Measurements from ENCODE around the gene MME.

The MME gene

DNA sequence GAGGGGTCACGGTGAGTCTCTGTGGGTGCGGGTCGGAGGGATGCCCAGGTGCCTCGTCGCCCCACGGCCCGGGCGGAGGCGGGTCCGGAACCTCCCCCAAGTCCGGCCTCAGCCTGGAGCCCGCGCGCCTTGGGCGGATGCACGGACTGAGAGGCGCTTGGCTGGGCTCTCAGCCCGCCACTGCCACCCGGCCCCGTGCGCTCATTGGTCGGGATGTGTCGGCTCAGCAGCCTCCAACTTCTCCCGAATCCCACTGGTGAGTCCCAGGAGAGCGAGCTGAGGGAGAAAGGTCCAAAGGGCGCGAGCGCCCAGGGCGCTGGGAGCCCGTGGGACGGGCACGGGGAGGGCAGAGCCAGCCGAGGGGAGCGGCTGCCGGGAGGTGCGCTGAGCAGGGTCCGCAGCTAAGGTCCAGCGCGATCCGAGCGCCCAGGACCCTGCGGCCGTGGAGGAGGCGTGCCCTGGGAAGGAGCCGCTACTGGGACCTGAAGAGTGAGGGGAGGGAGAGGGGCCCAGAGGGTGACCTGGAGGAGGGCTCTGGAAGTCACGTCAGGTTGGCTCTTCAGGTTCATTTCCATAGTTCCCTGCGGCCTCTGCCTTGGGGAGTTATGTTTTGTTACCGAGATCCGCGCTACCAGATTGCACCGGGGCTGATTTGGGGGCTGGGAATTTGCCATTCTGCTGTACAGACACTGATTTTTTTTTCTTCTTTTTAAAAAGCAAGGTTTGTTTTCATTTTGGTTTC is at the start of gene MME:
Gene MME, plus strand, starts transcription at position 574 of the 742 bp plus-strand sequence. CDS start 3,849 bp downstream, outside the sequence.
- no peak for DNase-seq (ENCODE audit: low read depth in 2 of 2)

- no peak for DNase-seq (ENCODE audit: low read depth in 2 of 2)
Observed at GRCh38 chr3:155031186-155031585, 48.9 kb upstream of the MME start.

DNA sequence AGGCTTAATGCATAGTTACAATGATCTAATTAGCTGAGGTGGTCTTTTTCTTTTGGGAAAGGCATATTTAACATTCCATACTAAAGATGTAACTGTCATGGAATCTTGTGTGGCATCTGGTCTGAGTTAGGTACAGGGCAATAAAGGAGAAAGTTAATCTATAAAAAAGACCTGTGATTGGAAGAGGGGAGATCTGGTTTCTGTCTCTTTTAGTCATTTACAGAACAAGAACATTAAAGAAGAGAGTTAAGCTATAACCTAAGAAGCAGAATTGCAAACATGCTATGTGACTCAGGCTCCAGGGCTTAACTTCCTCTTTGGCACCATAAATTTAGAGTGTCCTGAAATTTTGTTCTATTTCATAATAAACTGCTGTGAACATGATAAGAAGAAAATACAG is 47.2 kb upstream of the MME start:
- DNase-seq (ENCODE audit: low read depth in 2 of 2) = no peak

- no peak for DNase-seq (ENCODE audit: low read depth in 2 of 2)
Observed at GRCh38 chr3:155034786-155035185, 45.3 kb upstream of the MME start.

DNA sequence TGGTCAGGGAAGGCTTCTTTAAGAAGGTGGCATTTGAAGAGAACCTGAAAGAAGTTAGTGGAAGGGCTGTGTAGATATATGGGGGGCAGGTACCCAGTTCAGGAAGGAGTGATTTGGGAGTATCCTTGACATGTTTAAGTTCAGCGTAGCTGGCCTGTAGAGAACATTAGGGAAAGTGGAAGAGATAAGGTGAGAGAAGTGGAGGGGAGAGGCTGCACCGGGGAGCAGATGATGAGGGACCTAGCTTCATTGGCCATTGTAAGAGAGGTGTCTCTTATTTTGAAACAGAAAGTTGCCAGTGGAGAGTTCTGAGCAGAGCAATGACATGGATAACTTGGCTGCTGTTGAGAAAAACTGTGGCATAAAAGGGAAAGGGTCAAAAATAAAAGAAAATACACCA is 44.6 kb upstream of the MME start:
- no peak for DNase-seq (ENCODE audit: low read depth in 2 of 2)

DNA sequence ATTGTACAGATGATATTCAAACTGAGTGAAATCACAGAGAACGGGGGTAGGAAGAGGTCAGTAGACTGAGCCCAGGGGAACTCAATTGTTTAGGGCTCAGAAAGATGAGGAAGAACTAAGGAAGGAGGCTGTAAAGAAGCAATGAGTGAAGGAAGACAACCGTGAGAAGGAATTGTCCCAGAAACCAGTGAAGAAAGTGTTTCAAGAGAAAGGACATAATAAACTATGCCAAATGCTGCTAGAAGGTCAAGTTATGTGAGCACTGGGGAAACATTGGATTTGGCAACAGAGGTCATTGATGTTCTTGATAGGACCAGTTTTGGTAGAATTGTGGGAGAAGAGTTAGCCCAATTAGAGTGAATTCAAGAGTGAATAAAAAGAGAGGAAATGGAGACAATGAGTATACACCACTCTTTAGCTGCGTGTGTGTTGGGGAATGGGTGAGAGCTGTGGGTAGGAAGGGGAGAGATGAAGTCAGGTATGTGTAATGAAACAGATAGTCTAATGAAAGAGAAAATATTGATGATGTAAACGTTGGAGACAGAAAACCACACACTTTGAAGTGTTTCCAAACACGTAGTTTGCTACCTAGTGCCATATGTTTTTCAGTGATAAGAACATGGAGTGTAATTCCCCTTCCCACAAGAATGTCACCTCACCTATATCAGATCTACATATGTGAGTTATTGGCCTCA is 42.5 kb upstream of the MME start:
- no peak for DNase-seq (ENCODE audit: low read depth in 2 of 2)

GRCh38 chr3:155038203-155038554 is 41.9 kb upstream of the MME start:
- no peak for DNase-seq (ENCODE audit: low read depth in 2 of 2)

DNA sequence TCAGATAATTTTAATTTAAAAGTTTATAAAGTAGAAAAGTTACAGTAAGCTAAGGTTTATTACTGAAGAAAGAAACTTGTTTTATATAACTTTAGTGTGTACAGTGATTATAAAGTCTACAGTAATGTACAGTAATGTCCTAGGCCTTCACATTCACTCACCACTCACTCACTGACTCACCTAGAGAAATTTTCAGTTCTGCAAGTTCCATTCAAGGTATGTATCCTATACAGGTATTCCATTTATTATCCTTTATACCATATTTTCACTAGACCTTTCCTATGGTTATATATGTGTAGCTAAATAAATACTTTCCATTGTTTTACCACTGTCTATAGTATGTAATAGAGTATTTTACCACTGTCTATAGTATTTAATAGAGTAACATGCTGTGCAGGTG is 33.2 kb upstream of the MME start:
- DNase-seq (ENCODE audit: low read depth in 2 of 2) = no peak

DNA sequence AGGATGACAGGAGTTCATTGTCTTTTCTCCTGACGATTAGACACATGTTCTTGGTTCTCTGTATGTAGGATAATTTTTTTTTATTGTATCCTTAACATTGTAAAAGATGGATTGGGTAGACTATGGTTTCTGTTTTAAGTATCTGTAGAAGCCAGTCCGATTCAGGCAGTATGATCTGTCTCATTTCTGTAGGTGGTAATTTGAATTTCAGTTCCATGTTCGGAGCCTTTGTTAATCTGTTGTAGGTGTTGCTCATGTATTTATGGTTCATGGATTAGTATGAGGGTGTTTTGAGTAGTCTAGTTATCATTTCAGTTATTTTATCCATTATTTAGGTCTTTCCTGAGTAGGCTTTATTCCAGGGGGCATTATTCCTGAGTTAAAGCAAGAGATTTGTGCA is 32.4 kb upstream of the MME start:
- no peak for DNase-seq (ENCODE audit: low read depth in 2 of 2)

- no peak for DNase-seq (ENCODE audit: low read depth in 2 of 2)
Observed at GRCh38 chr3:155049959-155050358, 30.2 kb upstream of the MME start.

DNA sequence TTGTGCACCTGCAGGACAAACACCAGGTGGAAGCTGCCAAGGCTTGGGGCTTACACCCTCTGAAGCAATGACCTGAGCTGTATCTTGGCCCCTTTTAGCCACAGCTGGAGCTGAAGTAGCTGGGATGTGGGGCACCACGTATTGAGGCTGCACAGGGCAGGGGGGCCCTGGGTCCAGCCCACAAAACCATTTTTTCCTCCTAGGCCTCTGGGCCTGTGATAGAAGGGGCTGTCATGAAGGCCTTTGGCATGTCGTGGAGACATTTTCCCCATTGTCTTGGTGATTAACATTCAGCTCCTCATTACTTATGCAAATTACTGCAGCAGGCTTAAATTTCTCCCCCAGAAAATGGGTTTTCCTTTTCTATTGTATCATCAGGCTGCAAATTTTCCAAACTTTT is 27.6 kb upstream of the MME start:
- DNase-seq (ENCODE audit: low read depth in 2 of 2) = no peak

DNA sequence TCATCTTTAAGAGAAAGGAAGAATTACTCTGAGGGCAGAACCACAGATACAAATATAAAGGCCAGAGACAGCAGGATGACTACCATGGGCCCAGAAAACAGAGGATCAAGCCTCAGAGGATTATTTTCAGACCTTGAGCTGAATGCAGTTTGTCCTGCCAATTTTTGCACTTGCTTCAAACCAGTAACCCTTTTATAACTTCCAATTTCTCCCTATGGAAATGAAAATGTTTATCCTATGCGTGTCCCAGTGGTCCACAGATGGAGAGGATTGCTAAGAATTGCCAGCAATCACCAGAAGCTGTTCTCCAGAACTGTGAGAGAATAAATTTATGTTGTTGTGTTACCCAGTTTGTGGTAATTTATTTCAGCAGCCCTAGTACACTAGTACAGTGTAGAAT is 26.4 kb upstream of the MME start:
- no peak for DNase-seq (ENCODE audit: low read depth in 2 of 2)

- DNase-seq (ENCODE audit: low read depth in 2 of 2) = no peak
Observed at GRCh38 chr3:155064920-155065319, 15.2 kb upstream of the MME start.

DNA sequence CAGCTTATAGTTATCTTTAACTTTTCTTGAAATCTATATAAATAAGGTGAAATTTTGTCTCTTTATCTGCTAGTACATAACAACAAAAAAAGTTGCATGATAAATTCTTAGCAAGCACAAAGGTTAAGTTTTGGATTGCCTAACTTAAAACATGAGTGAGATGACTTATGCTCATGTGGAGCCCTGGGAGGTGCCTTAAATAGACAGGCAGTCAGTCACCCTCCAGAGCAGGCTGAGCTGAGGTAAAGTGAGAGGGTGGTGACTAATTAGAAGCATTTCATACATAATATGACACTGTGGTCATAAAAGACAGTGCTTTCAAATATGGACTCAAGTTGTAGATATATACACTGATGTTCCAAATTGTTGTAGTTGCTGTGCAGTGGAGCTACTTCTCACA is 14.6 kb upstream of the MME start:
- DNase-seq (ENCODE audit: low read depth in 2 of 2) = no peak

DNA sequence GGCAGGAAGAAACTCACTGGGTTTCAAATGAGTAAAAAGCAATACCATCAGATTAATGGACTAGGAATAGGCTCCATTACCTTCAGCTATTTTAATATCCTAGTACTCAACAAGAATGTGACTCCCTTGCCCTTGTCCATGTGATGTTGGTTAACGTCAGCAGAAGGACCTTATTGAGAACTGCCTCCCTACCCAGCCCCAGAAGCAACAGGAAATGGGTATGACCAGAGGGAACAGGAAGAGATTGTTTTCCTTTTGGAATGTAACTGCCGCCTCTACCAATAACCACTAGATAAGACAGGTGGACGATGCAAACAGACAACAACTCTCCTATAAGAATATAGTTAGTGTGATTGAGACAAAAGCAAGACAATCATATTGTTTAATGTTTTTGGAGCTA is 10.4 kb upstream of the MME start:
- DNase-seq (ENCODE audit: low read depth in 2 of 2) = no peak

GRCh38 chr3:155070316-155070715 is 9.8 kb upstream of the MME start:
- DNase-seq (ENCODE audit: low read depth in 2 of 2) = no peak

DNA sequence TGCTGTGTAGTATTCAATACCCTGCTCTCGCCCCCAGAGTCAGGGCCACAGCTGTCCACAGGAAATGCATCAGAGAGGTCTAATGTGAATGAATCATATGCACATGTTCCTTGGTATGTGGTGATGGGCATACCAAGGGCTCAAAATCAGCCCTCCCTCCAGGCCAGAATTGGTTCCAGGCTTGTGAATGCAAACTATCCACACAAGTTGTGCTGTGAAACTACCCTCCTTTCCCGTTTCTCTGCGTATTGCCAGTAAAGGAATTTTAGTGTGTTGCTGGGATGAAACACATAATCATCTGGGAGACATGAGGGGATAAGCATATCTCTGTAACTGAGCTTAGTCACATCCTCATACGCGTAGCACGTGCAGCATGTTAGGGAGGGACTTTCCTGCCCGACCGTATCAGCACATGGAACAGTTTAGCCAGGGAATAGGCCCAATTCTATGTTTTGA is 9.2 kb upstream of the MME start:
- no peak for DNase-seq (ENCODE audit: low read depth in 2 of 2)

DNA sequence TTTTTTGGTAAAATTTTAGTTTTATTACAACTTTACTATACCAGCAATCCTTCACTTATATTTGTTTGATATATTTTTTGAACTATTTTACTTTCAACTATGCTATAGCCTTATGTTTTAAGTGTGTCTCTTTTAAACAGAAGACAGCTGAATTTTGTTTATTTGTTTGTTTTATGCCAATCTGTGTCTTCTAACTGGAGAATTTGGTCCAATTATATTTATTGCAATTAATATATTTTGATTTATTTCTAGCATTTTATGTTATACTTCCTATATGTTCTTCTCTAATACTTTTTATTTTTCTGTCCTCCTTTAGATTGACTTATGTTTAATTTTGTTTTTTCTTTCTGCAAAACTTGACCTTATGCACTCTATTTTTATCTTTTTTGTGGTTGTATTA is 4.9 kb upstream of the MME start:
- no peak for DNase-seq (ENCODE audit: low read depth in 2 of 2)

DNA sequence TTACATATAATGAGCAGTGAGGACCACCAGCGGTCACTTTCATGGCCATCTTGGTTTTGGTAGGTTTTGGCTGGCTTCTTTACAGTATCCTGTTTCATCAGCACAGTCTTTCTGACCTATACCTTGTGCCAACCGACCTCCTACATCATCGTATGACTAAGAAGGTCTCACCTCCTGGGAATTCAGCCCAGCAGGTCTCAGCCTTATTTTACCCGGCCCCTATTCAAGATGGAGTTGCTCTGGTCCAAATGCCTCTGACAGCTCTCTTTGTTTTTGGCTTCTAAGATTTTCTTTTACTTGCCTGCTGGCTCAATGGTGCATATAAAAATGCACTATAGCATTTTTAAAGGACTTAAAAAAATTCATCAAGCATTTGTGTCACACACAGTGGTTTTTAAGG is 3.2 kb upstream of the MME start:
- DNase-seq (ENCODE audit: low read depth in 2 of 2) = no peak

GRCh38 chr3:155078711-155079467 is 1.2 kb upstream of the MME start:
- no peak for DNase-seq (ENCODE audit: low read depth in 2 of 2)

DNA sequence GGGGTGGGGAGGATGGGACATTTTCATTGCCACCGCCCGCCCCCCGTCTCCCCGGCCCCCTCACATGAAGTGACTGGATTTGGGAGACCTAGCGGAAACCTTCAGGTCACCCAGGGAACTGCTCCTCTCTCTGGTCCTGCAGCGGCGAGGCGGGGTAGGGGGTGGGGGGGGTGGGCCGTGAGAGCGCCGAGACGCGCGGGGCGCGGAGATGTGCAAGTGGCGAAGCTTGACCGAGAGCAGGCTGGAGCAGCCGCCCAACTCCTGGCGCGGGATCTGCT is 712 bp upstream of the MME start:
- no peak for DNase-seq (ENCODE audit: low read depth in 2 of 2)

- no peak for DNase-seq (ENCODE audit: low read depth in 2 of 2)
Observed at GRCh38 chr3:155080692-155081091, 573 bp downstream of the MME start.

- no peak for DNase-seq (ENCODE audit: low read depth in 2 of 2)
Observed at GRCh38 chr3:155083313-155083905, 3.3 kb downstream of the MME start.

All from stimulated activated CD4-positive, alpha-beta T cell treated with anti-CD3 and anti-CD28 coated beads, Interleukin-15, amount 100 ng/mL, for 48 hours (primary cell).